Pancreas (tissue), 10 donors: Measurements from ENCODE around the gene CYTH4. TPM values are rescaled to one million over a fixed set of nuclear protein-coding genes. Genes with fewer than 3 reads are reported as not detected.
"Not testable (repeated sequence)": the region's sequence is repeated elsewhere in the genome, so short reads cannot be mapped to it uniquely, and the experiment has no call there.

Experiments used
- ATAC-seq, 4 donors: fragments of 200-7000 bp; cut with Tn5 transposase; one replicate each; pipeline versions ENCODE4 v1.8.0 to v1.9.1; 2020; ENCODE audit warnings: mild to moderate bottlenecking in 4 of 4, moderate library complexity in 4 of 4
- DNase-seq, 6 donors: peaks; one replicate each; pipeline ENCODE4 v3.0.0-alpha.2; 2020
- FAIRE-seq: peaks from 2 replicates; lab custom pipeline; 2012; peaks lifted over from hg19 to GRCh38; lab: Jason Lieb, UNC
- H3K27ac ChIP-seq, 4 donors: fragments of 200-600 bp; sonication (generic); 1 replicate in 3 of 4; 2 replicates in 1 of 4; pipeline versions ENCODE4 v1.5.0 to v1.8.0; 2020
- H3K27me3 ChIP-seq, 4 donors: fragments of 200-600 bp; one replicate each; pipeline ENCODE4 v1.8.0; 2021
- H3K36me3 ChIP-seq, 3 donors: fragments of 200-600 bp; sonication (generic) in 1 of 3; one replicate each; pipeline versions ENCODE4 v1.5.0 to v1.8.0; 2020 to 2021
- H3K4me1 ChIP-seq, 3 donors: fragments of 200-600 bp; one replicate each; pipeline ENCODE4 v1.8.0; 2021
- H3K4me3 ChIP-seq, 4 donors: fragments of 200-600 bp; sonication (generic) in 2 of 4; one replicate each; pipeline versions ENCODE4 v1.5.0 to v1.8.0; 2020 to 2021
- H3K9me3 ChIP-seq, 4 donors: fragments of 200-600 bp; one replicate each; pipeline ENCODE4 v1.8.0; 2021
- CTCF ChIP-seq, 4 donors: fragments of 200-600 bp; sonication (generic) in 3 of 4; IDR thresholded peaks; one replicate each; pipeline versions ENCODE4 v1.5.0 to v1.8.0; 2021; ENCODE audit warnings: antibody characterized with exemption in 4 of 4
- WGBS, 2 donors: extraction: QIAGEN DNeasy Blood & Tissue Kit; methylation state at CpG; one replicate each; pipeline ENCODE4 v1.1.7; 2013; 5-methylcytosine and 5-hydroxymethylcytosine counted together
- intact Hi-C, 3 donors: fragments of 100-400 bp; cut with DNase I; formaldehyde crosslinking; loops; one replicate each; pipeline versions ENCODE4 v1.11.1 to v1.14.2; 2022
- polyA plus RNA-seq, 2 donors: library from polyadenylated mRNA; stranded (reverse); fragments of 200-250 nt; gene quantifications; one replicate each; pipeline ENCODE4 v1.2.3, GENCODE V29; 2013
- total RNA-seq, 6 donors: library from RNA; stranded (reverse); fragmentation: NEBNext Ultra II Directional in 4 of 6; extraction: Animal tissue kit (Norgen Biotek cat#: 25700) in 4 of 6; gene quantifications; one replicate each; pipeline versions ENCODE4 v1.2.1 to v1.2.4, GENCODE V29; 2021 to 2023
- donor health status: healthy with polysubstance abuse.
- donor health status: DM: no; HTN: no; CAD: no; lungs with moderate emphysema.
- donor health status: DM: no; HTN: no; CAD: no.
- donor health status: control.
- donor health status: control.
- donor health status: Bipolar disorder and iron deficiency.
- donor health status: DM: yes; HTN: yes; CAD: no.
- donor health status: DM: no; HTN: no; CAD: no.
- donor health status: DM: no; HTN: no; CAD: no.
- donor health status: DM: yes; HTN: yes; CAD: no.

Gene CYTH4
- total and polyA plus RNA-seq, 8 donors: 0.79 to 12.0 (median 2.8) TPM

DNA sequence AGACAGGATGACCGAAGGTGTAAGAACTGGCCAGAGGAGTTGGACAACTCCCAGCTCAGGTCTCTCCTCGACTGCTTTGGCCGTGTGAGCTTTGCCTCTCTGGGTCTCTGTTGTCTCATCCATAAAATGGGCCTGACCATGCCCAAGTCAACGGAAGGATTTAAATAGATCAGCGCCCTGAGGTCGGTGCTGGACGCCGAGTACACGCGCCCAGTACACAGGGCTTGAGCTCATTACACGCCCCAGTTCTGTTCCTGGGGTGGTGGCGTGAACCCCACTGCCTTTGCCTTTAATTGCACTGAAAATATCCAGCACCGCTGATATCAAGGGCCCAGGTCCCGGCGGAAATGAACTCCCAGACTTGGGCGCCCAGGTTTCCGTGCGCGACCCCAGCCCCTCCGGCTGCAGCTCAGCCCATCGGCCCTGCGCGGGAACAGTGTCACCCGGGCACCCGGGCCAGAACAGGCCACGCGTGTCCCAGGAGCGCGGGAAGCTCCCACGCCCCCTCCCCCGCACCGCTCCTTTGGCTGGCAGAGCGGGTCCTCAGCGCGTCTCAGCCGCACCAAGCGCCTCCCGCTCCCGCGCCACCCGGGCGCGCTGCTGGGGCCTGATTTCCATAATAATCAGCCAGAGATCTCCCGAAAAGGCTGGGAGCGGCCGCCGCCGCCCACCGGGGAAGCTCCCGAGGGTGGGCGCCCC, 42.2 kb downstream of the CYTH4 start:
- Histone ChIP-seq H3K4me1 (peaks cover 0 to 25% (median 7%) of the 10 kb centered on the region in 3 donors), H3K36me3 (no peaks in the 10 kb centered on the region), H3K27me3 (peaks cover 0 to 13% (median 1%) of the 10 kb centered on the region in 4 donors), H3K27ac (no peak overlapping the region), H3K9me3 (no peaks in the 10 kb centered on the region), H3K4me3 (peak overlapping the region in 1 of 4 donors; percentile 17)
- 17 to 18% methylated on average over 49 to 51 of the region's 51 CpGs for WGBS, 2 donors
- peak in 1 of 4 donors; percentile 16 for ATAC-seq
- no peak for TF ChIP-seq CTCF (IDR thresholded peaks at IDR 0.05)
- peak in 2 of 6 donors; percentile 55 to 70 for DNase-seq
- intact Hi-C loops: no loop called here
- no peak for FAIRE-seq

- no peak for FAIRE-seq
- DNase-seq: peak in 1 of 6 donors; percentile 69
- TF ChIP-seq CTCF (IDR thresholded peaks at IDR 0.05): no peak
- peaks cover 0 to 25% (median 7%) of the 10 kb centered on the region in 3 donors for H3K4me1 ChIP-seq
- peak overlapping the region in 1 of 4 donors; percentile 17 for H3K4me3 ChIP-seq
- intact Hi-C loops: no loop called here
- H3K36me3 ChIP-seq: no peaks in the 10 kb centered on the region
- peaks cover 0 to 13% (median 1%) of the 10 kb centered on the region in 4 donors for H3K27me3 ChIP-seq
- no peak for ATAC-seq
- 6 to 12% methylated on average over 18 to 21 of the region's 21 CpGs for WGBS, 2 donors
- H3K27ac ChIP-seq: no peak overlapping the region
- no peaks in the 10 kb centered on the region for H3K9me3 ChIP-seq
These were observed 42.7 kb downstream of the CYTH4 start for GRCh38 chr22:37325039-37325395.

DNA sequence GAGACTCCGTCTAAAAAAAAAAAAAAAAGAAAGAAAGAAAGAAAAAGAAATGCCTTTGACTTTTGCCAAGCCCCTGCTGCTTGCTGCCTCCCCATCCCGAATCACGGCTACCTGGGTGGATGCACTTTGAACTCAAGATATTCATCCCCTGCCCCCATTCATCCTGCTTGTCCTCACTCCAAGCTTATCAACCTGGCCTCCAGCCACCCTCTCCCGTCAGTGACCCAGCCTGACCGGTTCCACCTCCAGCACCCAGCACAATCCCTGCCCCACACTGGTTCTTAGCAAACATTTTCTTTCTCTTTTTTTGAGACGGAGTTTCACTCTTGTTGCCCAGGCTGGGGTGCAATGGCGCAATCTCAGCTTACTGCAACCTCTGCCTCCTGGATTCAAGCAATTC, 44.4 kb downstream of the CYTH4 start:
- no peak overlapping the region for H3K4me3 ChIP-seq
- peak overlapping the region in 3 of 4 donors; percentile 20 to 73 (median 58) for H3K27ac ChIP-seq
- FAIRE-seq (no peak), ATAC-seq (peak; percentile 85 to 95 (median 90)), DNase-seq (peak; percentile 73 to 87 (median 83))
- intact Hi-C loops: no loop called here
- WGBS, 2 donors: 7 to 14% methylated on average over 7 of the region's 7 CpGs
- H3K4me1 ChIP-seq: peaks cover 0 to 25% (median 7%) of the 10 kb centered on the region in 3 donors
- H3K36me3 ChIP-seq: no peaks in the 10 kb centered on the region
- no peak for TF ChIP-seq CTCF (IDR thresholded peaks at IDR 0.05)
- H3K9me3 ChIP-seq: no peaks in the 10 kb centered on the region
- peaks cover 0 to 13% (median 1%) of the 10 kb centered on the region in 4 donors for H3K27me3 ChIP-seq

- FAIRE-seq: no peak
- peaks cover 0 to 23% (median 7%) of the 10 kb centered on the region in 3 donors for H3K4me1 ChIP-seq
- 88 to 95% methylated on average over 8 of the region's 8 CpGs for WGBS, 2 donors
- DNase-seq: no peak
- intact Hi-C loops: no loop called here
- H3K36me3 ChIP-seq: no peaks in the 10 kb centered on the region
- no peak overlapping the region for H3K27ac ChIP-seq
- no peak for ATAC-seq
- no peak overlapping the region for H3K4me3 ChIP-seq
- no peak for TF ChIP-seq CTCF (IDR thresholded peaks at IDR 0.05)
- H3K9me3 ChIP-seq: no peaks in the 10 kb centered on the region
- peaks cover 0 to 16% (median 1%) of the 10 kb centered on the region in 4 donors for H3K27me3 ChIP-seq
These were observed 45.7 kb downstream of the CYTH4 start for GRCh38 chr22:37328017-37328416.

- WGBS, 2 donors: 60 to 65% methylated on average over 6 of the region's 6 CpGs
- Histone ChIP-seq H3K4me1 (peaks cover 0 to 18% (median 7%) of the 10 kb centered on the region in 3 donors), H3K27me3 (peaks cover 0 to 22% (median 1%) of the 10 kb centered on the region in 4 donors)
- ATAC-seq, H3K9me3 ChIP-seq, intact Hi-C loops, H3K27ac ChIP-seq, DNase-seq, H3K4me3 ChIP-seq, H3K36me3 ChIP-seq, FAIRE-seq: not testable (repeated sequence)
These were observed 46.4 kb downstream of the CYTH4 start for GRCh38 chr22:37328538-37329237.
